Liver (tissue), 9 donors: ENCODE data around the gene CFAP410. TPM values are rescaled to one million over a fixed set of nuclear protein-coding genes. Genes with fewer than 3 reads are reported as not detected.

ENCODE experiments used
- DNase-seq: peaks from one replicate; pipeline ENCODE4 v3.0.0-alpha.2; 2017; ENCODE audit warnings: low spot score
- H3K27ac ChIP-seq, 2 donors: one replicate each; pipeline ENCODE4 v1.7.0; 2013; ENCODE audit warnings: inconsistent platforms in 2 of 2, low read length in 2 of 2, control low read depth in 1 of 2, low read depth in 1 of 2, mild to moderate bottlenecking in 1 of 2
- H3K27me3 ChIP-seq, 4 donors: one replicate each; pipeline versions ENCODE4 v1.6.1 to v1.7.0; 2013; ENCODE audit warnings: low read length in 3 of 4, inconsistent platforms in 1 of 4, mild to moderate bottlenecking in 1 of 4, moderate library complexity in 1 of 4; ENCODE audit not compliant: control insufficient read depth in 4 of 4, insufficient read depth in 4 of 4
- H3K36me3 ChIP-seq, 4 donors: one replicate each; pipeline versions ENCODE4 v1.6.1 to v1.7.0; 2013; ENCODE audit warnings: low read length in 3 of 4, mild to moderate bottlenecking in 3 of 4, low read depth in 1 of 4, moderate library complexity in 1 of 4; ENCODE audit not compliant: control insufficient read depth in 4 of 4, insufficient read depth in 3 of 4
- H3K4me1 ChIP-seq, 4 donors: one replicate each; pipeline versions ENCODE4 v1.6.1 to v1.7.0; 2013; ENCODE audit warnings: low read length in 3 of 4, mild to moderate bottlenecking in 3 of 4, moderate library complexity in 1 of 4; ENCODE audit not compliant: control insufficient read depth in 4 of 4, insufficient read depth in 4 of 4
- H3K4me3 ChIP-seq, 3 donors: one replicate each; pipeline versions ENCODE4 v1.6.1 to v1.7.0; 2013; ENCODE audit warnings: low read length in 3 of 3, control low read depth in 1 of 3, low read depth in 1 of 3, mild to moderate bottlenecking in 1 of 3
- H3K9ac ChIP-seq, 2 donors: one replicate each; pipeline ENCODE4 v1.7.0; 2013; ENCODE audit warnings: low read length in 2 of 2, mild to moderate bottlenecking in 2 of 2, moderate library complexity in 2 of 2, control low read depth in 1 of 2, low read depth in 1 of 2
- H3K9me3 ChIP-seq, 4 donors: one replicate each; pipeline versions ENCODE4 v1.6.1 to v1.7.0; 2013; ENCODE audit warnings: low read length in 3 of 4; ENCODE audit not compliant: control insufficient read depth in 4 of 4
- ATF3 ChIP-seq: IDR thresholded peaks from 2 replicates; pipeline ENCODE4 v1.6.1; 2016; ENCODE audit warnings: antibody characterized with exemption
- EGR1 ChIP-seq, 2 donors: IDR thresholded peaks; 2 replicates each; pipeline ENCODE4 v1.6.1; 2016 to 2018; ENCODE audit warnings: antibody characterized with exemption in 2 of 2, low read depth in 2 of 2
- FOXA2 ChIP-seq: IDR thresholded peaks from 2 replicates; pipeline ENCODE4 v1.6.1; 2016; ENCODE audit warnings: antibody characterized with exemption
- GABPA ChIP-seq, 2 donors: IDR thresholded peaks in 1 of 2; conservative IDR thresholded peaks in 1 of 2; 2 replicates each; pipeline ENCODE4 v1.6.1; 2016; ENCODE audit warnings: antibody characterized with exemption in 2 of 2, mild to moderate bottlenecking in 1 of 2, moderate library complexity in 1 of 2
- HNF4A ChIP-seq, 2 donors: conservative IDR thresholded peaks; 2 replicates each; pipeline ENCODE4 v1.6.1; 2016; ENCODE audit warnings: antibody characterized with exemption in 2 of 2, mild to moderate bottlenecking in 2 of 2
- HNF4G ChIP-seq: IDR thresholded peaks from 2 replicates; pipeline ENCODE4 v1.6.1; 2016; ENCODE audit warnings: antibody characterized with exemption
- NR2F2 ChIP-seq: IDR thresholded peaks from 2 replicates; pipeline ENCODE4 v1.6.1; 2016; ENCODE audit warnings: antibody characterized with exemption
- RAD21 ChIP-seq, 2 donors: IDR thresholded peaks; 2 replicates each; pipeline ENCODE4 v1.6.1; 2016; ENCODE audit warnings: antibody characterized with exemption in 2 of 2, mild to moderate bottlenecking in 2 of 2
- REST ChIP-seq: IDR thresholded peaks from 2 replicates; pipeline ENCODE4 v1.6.1; 2016; ENCODE audit warnings: antibody characterized with exemption, mild to moderate bottlenecking
- RXRA ChIP-seq, 2 donors: IDR thresholded peaks; 2 replicates each; pipeline ENCODE4 v1.6.1; 2017 to 2018; ENCODE audit warnings: antibody characterized with exemption in 2 of 2, mild to moderate bottlenecking in 1 of 2
- SP1 ChIP-seq: IDR thresholded peaks from 2 replicates; pipeline ENCODE4 v1.6.1; 2018; ENCODE audit warnings: antibody characterized with exemption, mild to moderate bottlenecking
- TAF1 ChIP-seq: conservative IDR thresholded peaks from 2 replicates; pipeline ENCODE4 v1.6.1; 2016; ENCODE audit warnings: antibody characterized with exemption, mild to moderate bottlenecking
- YY1 ChIP-seq: IDR thresholded peaks from 2 replicates; pipeline ENCODE4 v1.6.1; 2016; ENCODE audit warnings: antibody characterized with exemption, mild to moderate bottlenecking
- WGBS: extraction: QIAGEN DNeasy Blood & Tissue Kit; methylation state at CpG from one replicate; pipeline ENCODE4 v1.1.7; 2013; 5-methylcytosine and 5-hydroxymethylcytosine counted together
- polyA plus RNA-seq, 2 donors: library from polyadenylated mRNA; stranded (reverse) in 1 of 2; unstranded in 1 of 2; fragments of 200-250 nt in 1 of 2; fragments of >200 nt in 1 of 2; fragmentation: Nextera tagmentation in 1 of 2; extraction: Ambion mirVana in 1 of 2; gene quantifications; one replicate each; pipeline versions ENCODE4 v1.2.1 to v1.2.3, GENCODE V29; 2013 to 2015
- total RNA-seq, 2 donors: library from RNA; depleted of rRNA; stranded (reverse); fragments of >200 nt; gene quantifications; one replicate each; pipeline ENCODE4 v1.2.3, GENCODE V29; 2014
- TF ChIP-seq, protein P1 (sequence below): IDR thresholded peaks from 2 replicates; pipeline ENCODE4 v1.6.1; 2016; ENCODE audit warnings: antibody characterized with exemption
- TF ChIP-seq, protein P2 (sequence below): fragments of 150-350 bp; IDR thresholded peaks from 2 replicates; pipeline ENCODE4 v1.5.1; 2017; ENCODE audit warnings: improper control_type of control experiment, low read depth, low read length; ENCODE audit not compliant: missing input control
- TF ChIP-seq, protein P3 (sequence below): IDR thresholded peaks from 2 replicates; pipeline ENCODE4 v1.6.1; 2016; ENCODE audit warnings: antibody characterized with exemption
- donor health status: healthy.
- donor health status: healthy.
- donor health status: healthy.
- donor health status: healthy.
- donor health status: healthy.

Gene CFAP410
- total and polyA plus RNA-seq, 4 donors = 7.9 to 16.3 (median 12.3) TPM

GRCh38 chr21:44314128-44314527 lies 25.1 kb downstream of the CFAP410 start:
- WGBS = 92% methylated on average over 15 of the region's 15 CpGs
- Histone ChIP-seq H3K9me3 (no peaks in the 10 kb centered on the region), H3K9ac (no peak overlapping the region), H3K27me3 (no peaks in the 10 kb centered on the region), H3K27ac (no peak overlapping the region), H3K4me1 (no peaks in the 10 kb centered on the region), H3K4me3 (no peak overlapping the region), H3K36me3 (peaks cover 14 to 67% (median 20%) of the 10 kb centered on the region in 4 donors)
- no peak for DNase-seq
- TF ChIP-seq ATF3 (no peak), FOXA2 (no peak), TAF1 (no peak), RXRA (IDR thresholded peaks at IDR 0.05) (no peak)

DNA sequence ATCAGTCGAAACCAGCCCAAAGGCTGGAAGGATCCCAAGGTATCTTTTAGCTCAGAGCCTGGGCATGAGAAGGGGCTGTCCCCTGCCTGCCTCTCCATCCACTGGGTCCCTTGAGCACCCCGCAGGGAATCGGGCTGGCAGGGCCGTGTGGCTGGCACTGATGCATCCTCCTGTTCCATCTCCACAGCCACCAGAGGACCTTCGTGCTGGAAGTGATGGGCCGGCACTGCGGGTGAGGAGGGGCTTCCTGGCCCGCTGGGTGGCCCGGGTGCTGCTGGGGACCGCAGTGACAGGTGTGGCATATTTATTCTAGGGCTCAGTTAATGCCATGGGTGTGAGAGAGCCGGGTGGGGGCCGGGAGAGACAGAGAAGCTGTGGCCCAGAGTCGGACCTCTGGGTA lies 25.7 kb downstream of the CFAP410 start:
- no peak overlapping the region for H3K4me3 ChIP-seq
- DNase-seq = no peak
- no peaks in the 10 kb centered on the region for H3K9me3 ChIP-seq
- no peak for TF ChIP-seq FOXA2
- no peak for TF ChIP-seq RAD21 (IDR thresholded peaks at IDR 0.05)
- TF ChIP-seq, protein P1, sequence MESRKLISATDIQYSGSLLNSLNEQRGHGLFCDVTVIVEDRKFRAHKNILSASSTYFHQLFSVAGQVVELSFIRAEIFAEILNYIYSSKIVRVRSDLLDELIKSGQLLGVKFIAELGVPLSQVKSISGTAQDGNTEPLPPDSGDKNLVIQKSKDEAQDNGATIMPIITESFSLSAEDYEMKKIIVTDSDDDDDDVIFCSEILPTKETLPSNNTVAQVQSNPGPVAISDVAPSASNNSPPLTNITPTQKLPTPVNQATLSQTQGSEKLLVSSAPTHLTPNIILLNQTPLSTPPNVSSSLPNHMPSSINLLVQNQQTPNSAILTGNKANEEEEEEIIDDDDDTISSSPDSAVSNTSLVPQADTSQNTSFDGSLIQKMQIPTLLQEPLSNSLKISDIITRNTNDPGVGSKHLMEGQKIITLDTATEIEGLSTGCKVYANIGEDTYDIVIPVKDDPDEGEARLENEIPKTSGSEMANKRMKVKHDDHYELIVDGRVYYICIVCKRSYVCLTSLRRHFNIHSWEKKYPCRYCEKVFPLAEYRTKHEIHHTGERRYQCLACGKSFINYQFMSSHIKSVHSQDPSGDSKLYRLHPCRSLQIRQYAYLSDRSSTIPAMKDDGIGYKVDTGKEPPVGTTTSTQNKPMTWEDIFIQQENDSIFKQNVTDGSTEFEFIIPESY = no peak
- TF ChIP-seq, protein P2, sequence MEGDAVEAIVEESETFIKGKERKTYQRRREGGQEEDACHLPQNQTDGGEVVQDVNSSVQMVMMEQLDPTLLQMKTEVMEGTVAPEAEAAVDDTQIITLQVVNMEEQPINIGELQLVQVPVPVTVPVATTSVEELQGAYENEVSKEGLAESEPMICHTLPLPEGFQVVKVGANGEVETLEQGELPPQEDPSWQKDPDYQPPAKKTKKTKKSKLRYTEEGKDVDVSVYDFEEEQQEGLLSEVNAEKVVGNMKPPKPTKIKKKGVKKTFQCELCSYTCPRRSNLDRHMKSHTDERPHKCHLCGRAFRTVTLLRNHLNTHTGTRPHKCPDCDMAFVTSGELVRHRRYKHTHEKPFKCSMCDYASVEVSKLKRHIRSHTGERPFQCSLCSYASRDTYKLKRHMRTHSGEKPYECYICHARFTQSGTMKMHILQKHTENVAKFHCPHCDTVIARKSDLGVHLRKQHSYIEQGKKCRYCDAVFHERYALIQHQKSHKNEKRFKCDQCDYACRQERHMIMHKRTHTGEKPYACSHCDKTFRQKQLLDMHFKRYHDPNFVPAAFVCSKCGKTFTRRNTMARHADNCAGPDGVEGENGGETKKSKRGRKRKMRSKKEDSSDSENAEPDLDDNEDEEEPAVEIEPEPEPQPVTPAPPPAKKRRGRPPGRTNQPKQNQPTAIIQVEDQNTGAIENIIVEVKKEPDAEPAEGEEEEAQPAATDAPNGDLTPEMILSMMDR = no peak
- TF ChIP-seq TAF1 = no peak
- no peak for TF ChIP-seq ATF3
- no peak for TF ChIP-seq HNF4G
- TF ChIP-seq, protein P3, sequence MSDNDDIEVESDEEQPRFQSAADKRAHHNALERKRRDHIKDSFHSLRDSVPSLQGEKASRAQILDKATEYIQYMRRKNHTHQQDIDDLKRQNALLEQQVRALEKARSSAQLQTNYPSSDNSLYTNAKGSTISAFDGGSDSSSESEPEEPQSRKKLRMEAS = no peak
- TF ChIP-seq EGR1 (IDR thresholded peaks at IDR 0.05; ENCODE audit: low read depth in 2 of 2) = no peak
- H3K9ac ChIP-seq = no peak overlapping the region
- H3K27ac ChIP-seq = no peak overlapping the region
- no peaks in the 10 kb centered on the region for H3K4me1 ChIP-seq
- 94% methylated on average over 13 of the region's 13 CpGs for WGBS
- peaks cover 14 to 64% (median 17%) of the 10 kb centered on the region in 4 donors for H3K36me3 ChIP-seq
- H3K27me3 ChIP-seq = no peaks in the 10 kb centered on the region

DNA sequence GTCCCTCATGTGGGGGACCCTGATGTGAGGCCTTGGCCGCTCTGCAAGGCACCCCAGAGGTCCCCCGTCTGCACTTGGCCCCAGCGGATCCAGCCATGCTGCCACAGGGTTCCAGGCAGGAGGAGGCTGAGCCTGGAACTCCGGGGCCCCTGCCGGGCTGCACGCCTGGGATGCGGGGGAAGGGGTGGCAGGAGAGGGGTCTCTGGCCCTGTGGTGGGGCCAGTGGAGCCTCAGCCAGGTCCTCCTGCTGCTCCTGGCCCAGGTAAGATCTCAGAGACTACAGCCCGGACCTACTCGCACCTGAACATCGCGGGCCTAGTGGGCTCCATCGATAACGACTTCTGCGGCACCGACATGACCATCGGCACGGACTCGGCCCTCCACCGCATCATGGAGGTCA lies 26.5 kb downstream of the CFAP410 start:
- 98% methylated on average over 19 of the region's 19 CpGs for WGBS
- Histone ChIP-seq H3K9ac (no peak overlapping the region), H3K4me1 (no peaks in the 10 kb centered on the region), H3K9me3 (no peaks in the 10 kb centered on the region), H3K27ac (no peak overlapping the region), H3K4me3 (no peak overlapping the region), H3K36me3 (peaks cover 14 to 65% (median 16%) of the 10 kb centered on the region in 4 donors), H3K27me3 (no peaks in the 10 kb centered on the region)
- no peak for DNase-seq
- TF ChIP-seq SP1 = no peak
- TF ChIP-seq GABPA (IDR thresholded peaks at IDR 0.05 in 1 of 2, conservative IDR thresholded peaks at IDR 0.05 in 1 of 2) = no peak
- no peak for TF ChIP-seq HNF4A (conservative IDR thresholded peaks at IDR 0.05)
- TF ChIP-seq, protein P1 = no peak
- no peak for TF ChIP-seq NR2F2
- TF ChIP-seq, protein P3 = no peak
- TF ChIP-seq REST = no peak
- no peak for TF ChIP-seq HNF4G
- no peak for TF ChIP-seq YY1
- TF ChIP-seq RXRA (IDR thresholded peaks at IDR 0.05) = no peak
